Measurements from ENCODE around the gene SYNPR. TPM values are rescaled to one million over a fixed set of nuclear protein-coding genes. Genes with fewer than 3 reads are reported as not detected.

SYNPR gene
- total RNA-seq, 1 donor = not detected

DNA sequence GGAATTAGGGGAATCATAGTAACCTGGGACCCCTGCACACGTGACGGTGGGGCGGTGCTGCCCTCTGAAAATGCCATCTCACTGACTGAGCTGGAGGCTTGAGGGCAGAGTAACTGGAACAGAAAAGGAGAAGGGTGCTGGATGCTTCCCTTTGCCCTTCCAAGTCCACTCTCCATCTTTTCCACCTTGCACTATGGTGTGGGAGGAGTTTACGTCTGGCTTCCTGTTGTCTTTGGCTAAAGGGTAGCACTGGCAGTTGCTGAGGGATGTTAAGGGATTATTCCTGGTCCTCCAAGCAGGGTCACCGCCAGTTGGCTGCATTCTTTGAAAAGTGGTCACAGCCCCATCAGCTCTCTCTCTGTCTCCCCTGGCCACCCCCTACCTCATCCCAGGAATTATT, 245.0 kb downstream of the SYNPR start:
- Histone ChIP-seq H3K79me2 (ENCODE audit: insufficient read depth, low read length) (no peaks in the 10 kb centered on the region), H3K27ac (ENCODE audit: low read depth, low read length) (no peak overlapping the region), H3K4me2 (ENCODE audit: insufficient read depth, low read length) (no peak overlapping the region), H4K20me1 (ENCODE audit: insufficient read depth, low read length) (no peaks in the 10 kb centered on the region), H3K9me3 (ENCODE audit: low read depth, low read length) (no peaks in the 10 kb centered on the region), H3K4me3 (ENCODE audit: insufficient read depth, low read length) (no peak overlapping the region), H3K4me1 (ENCODE audit: insufficient read depth, low read length) (no peaks in the 10 kb centered on the region), H3K27me3 (ENCODE audit: insufficient read depth, low read length) (no peaks in the 10 kb centered on the region), H3K36me3 (ENCODE audit: insufficient read depth, low read length) (no peaks in the 10 kb centered on the region), H2AFZ (ENCODE audit: low read length) (no peak overlapping the region)
- no peak for DNase-seq (ENCODE audit: insufficient read length, low spot score, missing footprints)
- TF ChIP-seq, protein P1, sequence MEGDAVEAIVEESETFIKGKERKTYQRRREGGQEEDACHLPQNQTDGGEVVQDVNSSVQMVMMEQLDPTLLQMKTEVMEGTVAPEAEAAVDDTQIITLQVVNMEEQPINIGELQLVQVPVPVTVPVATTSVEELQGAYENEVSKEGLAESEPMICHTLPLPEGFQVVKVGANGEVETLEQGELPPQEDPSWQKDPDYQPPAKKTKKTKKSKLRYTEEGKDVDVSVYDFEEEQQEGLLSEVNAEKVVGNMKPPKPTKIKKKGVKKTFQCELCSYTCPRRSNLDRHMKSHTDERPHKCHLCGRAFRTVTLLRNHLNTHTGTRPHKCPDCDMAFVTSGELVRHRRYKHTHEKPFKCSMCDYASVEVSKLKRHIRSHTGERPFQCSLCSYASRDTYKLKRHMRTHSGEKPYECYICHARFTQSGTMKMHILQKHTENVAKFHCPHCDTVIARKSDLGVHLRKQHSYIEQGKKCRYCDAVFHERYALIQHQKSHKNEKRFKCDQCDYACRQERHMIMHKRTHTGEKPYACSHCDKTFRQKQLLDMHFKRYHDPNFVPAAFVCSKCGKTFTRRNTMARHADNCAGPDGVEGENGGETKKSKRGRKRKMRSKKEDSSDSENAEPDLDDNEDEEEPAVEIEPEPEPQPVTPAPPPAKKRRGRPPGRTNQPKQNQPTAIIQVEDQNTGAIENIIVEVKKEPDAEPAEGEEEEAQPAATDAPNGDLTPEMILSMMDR (IDR thresholded peaks at IDR 0.05; ENCODE audit: extremely low read depth, low read depth, low read length) = no peak

DNA sequence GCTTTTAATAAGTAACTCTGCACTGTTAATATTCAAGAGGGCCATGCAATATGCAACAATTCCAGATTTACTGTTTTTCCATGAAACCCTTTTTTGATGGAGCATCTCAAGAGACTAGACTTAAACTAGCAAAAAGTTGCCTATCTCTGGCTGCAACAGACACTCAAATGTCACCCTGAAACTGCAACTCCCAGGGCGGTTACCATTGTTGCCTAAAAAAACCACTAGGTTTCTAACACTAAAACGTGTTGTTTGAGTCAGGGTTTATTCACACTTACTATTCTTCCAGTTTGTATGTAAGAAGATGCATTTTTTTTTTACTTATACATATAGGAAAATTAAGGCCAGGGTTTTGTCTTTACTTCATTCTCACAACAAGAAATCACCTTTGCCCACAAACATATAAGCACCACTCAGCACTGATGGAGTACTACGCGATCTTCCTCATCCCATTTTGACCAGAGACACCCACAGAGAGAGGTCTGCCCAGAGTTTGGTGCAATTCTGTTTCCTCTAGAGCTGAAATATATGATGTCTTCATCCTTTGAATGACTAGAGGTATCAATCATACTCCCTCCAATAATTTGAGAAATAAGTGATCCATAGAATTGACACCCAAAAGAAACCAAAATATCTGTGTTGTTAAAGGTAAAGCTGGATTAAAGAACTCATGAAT, 250.4 kb downstream of the SYNPR start:
- no peaks in the 10 kb centered on the region for H3K27me3 ChIP-seq (ENCODE audit: insufficient read depth, low read length)
- H3K9me3 ChIP-seq (ENCODE audit: low read depth, low read length) = no peaks in the 10 kb centered on the region
- no peaks in the 10 kb centered on the region for H3K4me1 ChIP-seq (ENCODE audit: insufficient read depth, low read length)
- H3K4me3 ChIP-seq (ENCODE audit: insufficient read depth, low read length) = no peak overlapping the region
- no peak for DNase-seq (ENCODE audit: insufficient read length, low spot score, missing footprints)
- H2AFZ ChIP-seq (ENCODE audit: low read length) = no peak overlapping the region
- TF ChIP-seq, protein P1 (IDR thresholded peaks at IDR 0.05; ENCODE audit: extremely low read depth, low read depth, low read length) = no peak
- H3K27ac ChIP-seq (ENCODE audit: low read depth, low read length) = no peak overlapping the region
- no peak overlapping the region for H3K4me2 ChIP-seq (ENCODE audit: insufficient read depth, low read length)
- H4K20me1 ChIP-seq (ENCODE audit: insufficient read depth, low read length) = no peaks in the 10 kb centered on the region
- H3K79me2 ChIP-seq (ENCODE audit: insufficient read depth, low read length) = no peaks in the 10 kb centered on the region
- no peaks in the 10 kb centered on the region for H3K36me3 ChIP-seq (ENCODE audit: insufficient read depth, low read length)

DNA sequence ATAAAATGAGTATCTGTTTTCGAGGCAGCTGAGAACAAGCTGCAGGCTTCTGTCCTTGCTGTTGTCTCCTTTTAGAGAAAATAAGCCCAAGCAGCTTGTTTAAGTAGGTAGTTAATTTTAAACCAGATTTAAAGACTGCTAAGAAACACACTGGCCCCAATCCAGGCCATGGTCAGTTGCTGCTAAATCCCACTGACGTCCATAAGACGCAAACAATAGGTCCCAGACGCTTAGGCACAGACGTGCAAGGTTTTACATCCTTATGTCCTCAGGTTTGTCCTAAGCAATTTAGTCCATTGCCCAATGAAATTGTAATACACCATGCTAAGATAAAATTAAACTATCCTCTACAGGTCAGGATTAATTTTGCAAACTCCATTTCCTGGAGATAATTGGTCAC, 254.4 kb downstream of the SYNPR start:
- Histone ChIP-seq H3K4me3 (ENCODE audit: insufficient read depth, low read length) (no peak overlapping the region), H3K79me2 (ENCODE audit: insufficient read depth, low read length) (no peaks in the 10 kb centered on the region), H3K4me1 (ENCODE audit: insufficient read depth, low read length) (no peaks in the 10 kb centered on the region), H3K4me2 (ENCODE audit: insufficient read depth, low read length) (no peak overlapping the region), H2AFZ (ENCODE audit: low read length) (no peak overlapping the region), H4K20me1 (ENCODE audit: insufficient read depth, low read length) (no peaks in the 10 kb centered on the region), H3K36me3 (ENCODE audit: insufficient read depth, low read length) (no peaks in the 10 kb centered on the region), H3K27me3 (ENCODE audit: insufficient read depth, low read length) (no peaks in the 10 kb centered on the region), H3K27ac (ENCODE audit: low read depth, low read length) (no peak overlapping the region), H3K9me3 (ENCODE audit: low read depth, low read length) (no peaks in the 10 kb centered on the region)
- TF ChIP-seq, protein P1 (IDR thresholded peaks at IDR 0.05; ENCODE audit: extremely low read depth, low read depth, low read length) = no peak
- no peak for DNase-seq (ENCODE audit: insufficient read length, low spot score, missing footprints)

DNA sequence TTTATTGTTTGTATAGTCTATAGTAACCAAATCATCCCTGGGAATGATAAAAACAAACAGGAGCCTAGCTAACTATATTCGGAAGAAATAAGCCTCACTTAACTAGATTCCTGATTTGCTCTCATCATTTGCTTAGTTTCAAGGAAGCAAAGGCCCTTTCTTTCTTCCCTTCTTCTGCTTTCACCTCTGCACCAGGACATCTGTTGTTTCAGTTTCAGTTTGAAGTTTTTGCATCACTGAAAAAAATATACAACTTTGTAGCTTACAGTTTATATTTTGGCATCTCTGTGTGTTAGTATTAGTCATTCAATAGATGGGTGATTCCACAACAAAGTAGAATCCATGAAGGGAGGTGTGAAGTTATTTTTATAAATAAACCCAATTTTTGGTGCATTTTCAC, 260.8 kb downstream of the SYNPR start:
- H2AFZ ChIP-seq (ENCODE audit: low read length) = peak overlapping the region; percentile 1
- no peaks in the 10 kb centered on the region for H3K36me3 ChIP-seq (ENCODE audit: insufficient read depth, low read length)
- no peaks in the 10 kb centered on the region for H4K20me1 ChIP-seq (ENCODE audit: insufficient read depth, low read length)
- H3K4me2 ChIP-seq (ENCODE audit: insufficient read depth, low read length) = peak overlapping the region; percentile 52
- H3K9me3 ChIP-seq (ENCODE audit: low read depth, low read length) = no peaks in the 10 kb centered on the region
- no peaks in the 10 kb centered on the region for H3K79me2 ChIP-seq (ENCODE audit: insufficient read depth, low read length)
- no peak overlapping the region for H3K27ac ChIP-seq (ENCODE audit: low read depth, low read length)
- H3K4me3 ChIP-seq (ENCODE audit: insufficient read depth, low read length) = peak overlapping the region; percentile 40
- no peaks in the 10 kb centered on the region for H3K4me1 ChIP-seq (ENCODE audit: insufficient read depth, low read length)
- no peak for DNase-seq (ENCODE audit: insufficient read length, low spot score, missing footprints)
- no peaks in the 10 kb centered on the region for H3K27me3 ChIP-seq (ENCODE audit: insufficient read depth, low read length)
- TF ChIP-seq, protein P1 (IDR thresholded peaks at IDR 0.05; ENCODE audit: extremely low read depth, low read depth, low read length) = no peak
